Ishikawa (cell line): ENCODE measurements around the gene KCNJ11.

Experiments
- CEBPB ChIP-seq: IDR thresholded peaks from 2 replicates; pipeline ENCODE4 v1.6.1; 2012
- EP300 ChIP-seq: IDR thresholded peaks from 2 replicates; pipeline ENCODE4 v1.6.1; 2012; ENCODE audit warnings: borderline replicate concordance
- FOXM1 ChIP-seq: IDR thresholded peaks from 2 replicates; pipeline ENCODE4 v1.6.1; 2012; ENCODE audit warnings: low read depth, borderline replicate concordance
- MAX ChIP-seq: IDR thresholded peaks from 2 replicates; pipeline ENCODE4 v1.6.1; 2012
- REST ChIP-seq: IDR thresholded peaks from 2 replicates; pipeline ENCODE4 v1.6.1; 2012; ENCODE audit warnings: low read depth, mild to moderate bottlenecking
- TAF1 ChIP-seq: IDR thresholded peaks from 2 replicates; pipeline ENCODE4 v1.6.1; 2012; ENCODE audit warnings: low read depth, mild to moderate bottlenecking
- YY1 ChIP-seq: IDR thresholded peaks from 2 replicates; pipeline ENCODE4 v1.6.1; 2012; ENCODE audit warnings: low read depth

- no peak for TF ChIP-seq REST
- no peak for TF ChIP-seq EP300
- TF ChIP-seq FOXM1, result no peak
- TF ChIP-seq MAX, result no peak
- TF ChIP-seq TAF1, result no peak
- TF ChIP-seq YY1, result no peak
- TF ChIP-seq CEBPB, result no peak
These were observed 20.2 kb upstream of the KCNJ11 start for GRCh38 chr11:17408641-17409040.
